K562 (cell line): ENCODE results near the gene BAD. TPM values are rescaled to one million over a fixed set of nuclear protein-coding genes. Genes with fewer than 3 reads are reported as not detected.

ENCODE experiments used
- CTBP1 ChIP-seq: fragments of 450-650 bp; IDR thresholded peaks from 2 replicates; pipeline ENCODE4 v1.6.1; 2016; ENCODE audit warnings: borderline replicate concordance
- CTCFL ChIP-seq: IDR thresholded peaks from 2 replicates; pipeline ENCODE4 v1.6.1; 2011; ENCODE audit warnings: borderline replicate concordance, low read depth, mild to moderate bottlenecking, moderate library complexity, low read length; ENCODE audit not compliant: insufficient read depth, poor library complexity, severe bottlenecking
- HMGN3 ChIP-seq: IDR thresholded peaks from 2 replicates; pipeline ENCODE4 v1.6.1; 2011; ENCODE audit warnings: borderline replicate concordance, low read depth, mild to moderate bottlenecking, mixed read lengths, low read length; ENCODE audit not compliant: insufficient read length; ENCODE audit errors: extremely low read depth
- PCBP1 ChIP-seq: fragments of 200-400 bp; formaldehyde crosslinking; IDR thresholded peaks from 2 replicates; pipeline ENCODE4 v1.6.1; 2018; ENCODE audit warnings: mild to moderate bottlenecking, low read depth, low read length; ENCODE audit not compliant: poor library complexity, severe bottlenecking
- RBM15 ChIP-seq: fragments of 200-400 bp; formaldehyde crosslinking; IDR thresholded peaks from 2 replicates; pipeline ENCODE4 v1.6.1; 2018; ENCODE audit warnings: mild to moderate bottlenecking, low read length, moderate library complexity; ENCODE audit not compliant: insufficient read depth
- SAP30 ChIP-seq: fragments of 200-600 bp; sonication (generic); IDR thresholded peaks from 2 replicates; pipeline ENCODE4 v1.6.1; 2012; ENCODE audit warnings: borderline replicate concordance, low read depth, mild to moderate bottlenecking, moderate library complexity, low read length, control low read depth, inconsistent platforms; ENCODE audit not compliant: insufficient read depth, poor library complexity, severe bottlenecking
- SIN3A ChIP-seq, 2 experiments: fragments of 150-350 bp in 1 of 2; IDR thresholded peaks; 2 replicates each; pipeline ENCODE4 v1.6.1; 2011 to 2016; ENCODE audit warnings: borderline replicate concordance in 2 of 2, low read depth in 2 of 2, low read length in 2 of 2, mild to moderate bottlenecking in 2 of 2, moderate library complexity in 2 of 2; ENCODE audit not compliant: control insufficient read depth in 1 of 2
- SIX5 ChIP-seq, 2 experiments: IDR thresholded peaks; 2 replicates each; pipeline ENCODE4 v1.6.1; 2011; ENCODE audit warnings: low read length in 2 of 2, borderline replicate concordance in 1 of 2, low read depth in 1 of 2, mild to moderate bottlenecking in 1 of 2, moderate library complexity in 1 of 2; ENCODE audit not compliant: insufficient read depth in 1 of 2
- ZBTB40 ChIP-seq, 2 experiments: fragments of 450-650 bp in 1 of 2; sonication (generic) in 1 of 2; formaldehyde crosslinking in 1 of 2; IDR thresholded peaks; 2 replicates each; pipeline versions ENCODE4 v1.7.1 to v1.9.0; 2016 to 2022; ENCODE audit warnings: inconsistent platforms in 1 of 2, mild to moderate bottlenecking in 1 of 2, missing genetic modification reagents in 1 of 2
- ZNF232 ChIP-seq: sonication (generic); formaldehyde crosslinking; IDR thresholded peaks from 2 replicates; pipeline ENCODE4 v1.8.0; 2022; ENCODE audit warnings: mild to moderate bottlenecking, missing genetic modification reagents
- ZNF561 ChIP-seq: fragments of 450-650 bp; formaldehyde crosslinking; conservative IDR thresholded peaks from 2 replicates; pipeline ENCODE4 v1.4.0; 2020; ENCODE audit warnings: mild to moderate bottlenecking, moderate library complexity
- ZNF780A ChIP-seq: fragments of 250-450 bp; sonication (Bioruptor Pico); IDR thresholded peaks from 2 replicates; pipeline ENCODE4 v1.5.0; 2021; ENCODE audit warnings: mild to moderate bottlenecking
- polyA plus RNA-seq, 8 experiments: library from polyadenylated mRNA; depleted of rRNA in 4 of 8; stranded (reverse) in 5 of 8; unstranded in 3 of 8; fragments of >200 nt; fragmentation: Nextera tagmentation in 2 of 8; fragmentation: Illumina TruSeq in 1 of 8; extraction: Ambion mirVana in 2 of 8; extraction: Trizol in 1 of 8; gene quantifications; 2 replicates each; pipeline versions ENCODE4 v1.2.1 to v1.2.3, GENCODE V29; 2011 to 2014; ENCODE audit warnings: inconsistent platforms in 1 of 8, missing spikeins in 1 of 8
- total RNA-seq, 7 experiments: library from RNA; depleted of rRNA in 6 of 7; stranded (reverse); fragments of >200 nt in 6 of 7; fragmentation: Illumina TruSeq in 2 of 7; extraction: Trizol in 2 of 7; gene quantifications; 2 replicates each; pipeline versions ENCODE4 v1.2.1 to v1.2.3, GENCODE V29; 2011 to 2021; ENCODE audit warnings: low replicate concordance in 1 of 7

Gene BAD
- total and polyA plus RNA-seq, 9 of the 15 experiments (the other 6 are each of a cell fraction or from before 2014, with no cell fraction given): 0.61 to 45.6 (median 11.8) TPM

- TF ChIP-seq ZBTB40 (IDR thresholded peaks at IDR 0.05): 0 out of 2 replicates have a peak, but pooled peaks have one; percentile 4
- no peak for TF ChIP-seq ZBTB40 (CRISPR knock-in tag; IDR thresholded peaks at IDR 0.05)
- peak; percentile 80 for TF ChIP-seq CTBP1
- TF ChIP-seq RBM15: peak; percentile 92; the same call in 1 of the 2 replicates
- TF ChIP-seq CTCFL: peak; percentile 23
- peak; percentile 80 to 89; a peak in 3 of 4 replicates for TF ChIP-seq SIX5 (IDR thresholded peaks at IDR 0.05; ENCODE audit: borderline replicate concordance in 1 of 2, insufficient read depth in 1 of 2, low read depth in 1 of 2, low read length in 2 of 2)
- TF ChIP-seq ZNF232 (CRISPR knock-in tag): no peak
- no peak for TF ChIP-seq ZNF561
- no peak for TF ChIP-seq PCBP1
- peak; percentile 82 for TF ChIP-seq SAP30
- TF ChIP-seq HMGN3: peak; percentile 46
- TF ChIP-seq SIN3A (IDR thresholded peaks at IDR 0.05; ENCODE audit: borderline replicate concordance in 2 of 2, control insufficient read depth in 1 of 2, low read depth in 2 of 2, low read length in 2 of 2): peak; percentile 73 to 89; a peak in 3 of 4 replicates
- peak; percentile 9; the same call in 1 of the 2 replicates for TF ChIP-seq ZNF780A
Observed at GRCh38 chr11:64284962-64285884, 758 bp upstream of the BAD start, which contains the start of gene GPR137 (continued).
